Measurements from ENCODE around the gene RBM10.

RBM10 gene

GRCh38 chrX:47218920-47219815 is 74.1 kb downstream of the RBM10 start:
- DNase-seq = peak; percentile 57

DNA sequence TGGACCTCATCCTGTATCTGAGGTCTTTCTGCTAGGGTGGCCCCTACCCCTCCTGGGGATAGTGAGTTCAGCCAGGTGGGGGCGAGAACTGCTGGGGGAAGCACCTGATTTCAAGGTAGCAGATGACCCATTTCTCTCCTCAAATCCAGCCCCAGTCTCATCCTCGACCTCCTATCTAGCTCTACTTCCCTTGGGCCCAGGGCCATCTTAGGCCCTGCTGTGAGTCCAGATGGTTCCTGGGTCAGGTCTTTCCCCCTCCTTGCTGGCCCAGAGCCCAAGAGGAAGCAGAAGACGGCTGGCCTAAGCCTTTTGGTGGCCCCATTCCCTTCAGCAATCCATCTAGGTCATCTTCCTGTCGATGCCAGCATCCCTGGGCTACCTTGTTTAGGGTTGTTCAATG is 76.7 kb downstream of the RBM10 start:
- no peak for DNase-seq

DNA sequence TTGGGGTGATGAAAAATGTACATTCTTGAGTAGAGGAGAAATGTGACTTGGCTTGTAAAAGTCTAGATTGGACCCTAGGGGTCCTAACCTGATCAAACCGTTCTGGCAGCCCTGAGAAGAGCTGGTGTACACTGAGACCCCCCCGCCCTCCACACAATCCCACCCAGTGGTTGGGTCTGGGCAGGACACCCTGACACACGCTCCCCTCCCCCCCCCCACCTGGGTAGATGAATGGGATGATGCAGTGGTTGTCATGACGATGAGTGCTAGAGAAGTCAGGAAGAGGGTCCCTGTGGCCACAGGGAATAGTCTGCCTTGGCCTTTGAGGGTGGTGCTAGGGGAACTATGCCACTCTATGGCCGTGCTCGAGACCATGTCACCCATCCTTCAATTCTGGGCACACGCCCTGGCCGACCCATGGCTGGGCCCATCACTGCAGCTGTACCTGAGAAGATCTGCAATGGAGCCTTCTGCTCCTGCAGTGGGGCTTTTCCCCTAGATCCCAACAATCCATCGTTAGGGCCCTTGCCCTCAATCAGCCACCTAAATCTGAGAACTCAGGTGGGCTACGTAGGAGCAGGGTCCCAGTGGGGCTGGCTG is 77.8 kb downstream of the RBM10 start:
- DNase-seq = no peak

- DNase-seq = no peak
These were observed 78.6 kb downstream of the RBM10 start for GRCh38 chrX:47223476-47224250.

DNA sequence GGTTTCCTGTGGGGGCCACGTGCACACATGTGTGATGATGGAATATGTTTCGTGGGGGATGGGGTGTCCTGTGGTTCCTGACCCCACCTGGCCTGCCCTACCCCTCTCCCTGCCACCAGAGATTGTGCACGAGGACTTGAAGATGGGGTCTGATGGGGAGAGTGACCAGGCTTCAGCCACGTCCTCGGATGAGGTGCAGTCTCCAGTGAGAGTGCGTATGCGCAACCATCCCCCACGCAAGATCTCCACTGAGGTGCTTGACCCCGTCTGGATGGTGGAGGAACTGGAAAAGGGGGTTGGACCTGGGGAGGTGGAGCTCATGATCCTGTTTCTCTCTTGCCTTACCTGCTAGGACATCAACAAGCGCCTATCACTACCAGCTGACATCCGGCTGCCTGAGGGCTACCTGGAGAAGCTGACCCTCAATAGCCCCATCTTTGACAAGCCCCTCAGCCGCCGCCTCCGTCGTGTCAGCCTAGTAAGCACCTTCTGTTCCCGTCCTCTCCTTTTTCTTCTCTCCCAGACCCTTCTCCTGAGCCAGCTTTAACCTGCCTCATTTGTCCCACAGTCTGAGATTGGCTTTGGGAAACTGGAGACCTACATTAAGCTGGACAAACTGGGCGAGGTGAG is 79.4 kb downstream of the RBM10 start:
- no peak for DNase-seq

DNA sequence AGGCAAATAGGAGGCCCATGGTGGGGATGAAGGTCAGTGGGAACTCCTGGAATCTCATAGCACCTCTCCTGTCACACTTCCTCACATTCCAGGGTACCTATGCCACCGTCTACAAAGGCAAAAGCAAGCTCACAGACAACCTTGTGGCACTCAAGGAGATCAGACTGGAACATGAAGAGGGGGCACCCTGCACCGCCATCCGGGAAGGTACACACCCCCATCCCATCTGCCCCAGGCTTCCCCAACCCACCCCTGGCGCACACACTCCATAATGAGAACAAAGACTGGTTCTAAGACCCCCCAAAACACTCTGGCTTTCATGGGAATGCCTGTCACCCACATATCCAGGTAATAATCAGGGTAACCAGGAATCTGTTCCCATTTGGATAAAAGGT is 79.9 kb downstream of the RBM10 start:
- no peak for DNase-seq

DNA sequence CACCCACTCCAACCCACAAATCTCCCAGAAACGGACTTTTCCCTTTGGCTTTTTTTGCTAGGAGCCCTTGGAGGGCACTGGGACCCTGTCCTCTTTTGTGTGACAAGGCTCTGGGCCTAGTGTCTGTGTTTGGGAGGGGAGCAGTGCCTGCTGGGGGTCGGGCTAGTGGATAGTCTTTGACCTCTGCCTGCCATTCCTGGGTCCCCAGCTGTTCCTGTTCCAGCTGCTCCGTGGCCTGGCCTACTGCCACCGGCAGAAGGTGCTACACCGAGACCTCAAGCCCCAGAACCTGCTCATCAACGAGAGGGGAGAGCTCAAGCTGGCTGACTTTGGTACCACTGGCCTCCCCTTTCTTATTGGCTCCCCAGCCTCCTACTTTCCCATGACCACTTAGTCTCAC is 81.0 kb downstream of the RBM10 start:
- DNase-seq = no peak

GRCh38 chrX:47226531-47227333 is 81.7 kb downstream of the RBM10 start:
- DNase-seq = no peak

GRCh38 chrX:47227334-47227583 is 82.2 kb downstream of the RBM10 start:
- DNase-seq = no peak

GRCh38 chrX:47228550-47229270 is 83.7 kb downstream of the RBM10 start:
- DNase-seq = no peak

GRCh38 chrX:47229427-47229826 is 84.4 kb downstream of the RBM10 start:
- no peak for DNase-seq

- no peak for DNase-seq
These were observed 85.3 kb downstream of the RBM10 start for GRCh38 chrX:47230136-47230868.

GRCh38 chrX:47231167-47231566 is 86.1 kb downstream of the RBM10 start:
- no peak for DNase-seq

DNA sequence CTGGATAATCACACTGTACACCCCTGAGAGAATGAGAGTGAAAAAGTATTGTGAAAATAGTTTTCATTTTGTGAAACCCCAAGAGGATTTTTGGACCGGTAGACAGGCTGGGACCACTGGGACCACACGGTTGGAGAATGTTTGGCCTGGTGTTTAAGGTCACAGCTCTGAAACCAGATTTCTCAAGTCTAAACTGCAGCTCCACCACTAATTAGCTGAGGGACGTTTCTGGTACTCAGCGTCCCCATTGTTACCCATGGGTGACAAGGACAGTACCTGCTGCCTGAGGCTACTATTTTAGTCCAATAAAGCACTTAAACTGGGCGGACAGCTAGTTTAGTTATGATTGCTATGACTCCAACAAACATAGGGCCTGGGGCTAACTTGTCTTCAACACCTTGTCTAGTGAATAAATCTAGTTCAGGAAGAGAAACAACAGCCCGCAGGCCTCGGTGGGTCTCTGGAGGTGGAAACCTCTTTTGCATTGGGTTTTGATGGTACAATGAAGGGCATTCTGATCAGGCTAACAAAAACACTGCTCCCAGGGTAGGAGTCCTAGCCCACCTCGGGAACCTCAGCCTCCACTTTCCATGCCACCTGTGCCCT is 87.3 kb downstream of the RBM10 start:
- no peak for DNase-seq

DNA sequence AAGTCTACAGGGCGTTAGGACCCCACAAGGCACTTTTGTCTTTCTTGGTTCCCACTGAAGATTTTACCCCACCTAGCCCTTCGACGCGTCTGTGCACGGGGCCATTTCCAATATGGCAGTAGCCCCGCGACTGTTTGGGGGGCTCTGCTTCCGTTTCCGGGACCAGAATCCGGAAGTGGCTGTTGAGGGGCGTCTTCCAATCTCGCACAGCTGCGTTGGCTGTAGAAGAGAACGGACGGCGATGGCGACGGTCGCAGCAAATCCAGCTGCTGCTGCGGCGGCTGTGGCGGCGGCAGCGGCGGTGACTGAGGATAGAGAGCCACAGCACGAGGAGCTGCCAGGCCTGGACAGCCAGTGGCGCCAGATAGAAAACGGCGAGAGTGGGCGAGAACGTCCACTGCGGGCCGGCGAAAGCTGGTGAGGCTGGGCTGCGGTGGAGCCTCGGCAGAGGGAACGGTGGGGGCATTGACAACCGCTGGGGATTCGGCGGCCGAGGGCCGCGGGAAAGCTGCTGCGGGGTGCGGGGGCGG is 87.8 kb downstream of the RBM10 start, which contains the start of gene USP11:
Gene USP11, plus strand, starts transcription at position 207 of the 530 bp plus-strand sequence. Its CDS starts 35 bp downstream, at position 242.
- DNase-seq = no peak

GRCh38 chrX:47233333-47234113 is 88.5 kb downstream of the RBM10 start:
- DNase-seq = peak; percentile 95

DNA sequence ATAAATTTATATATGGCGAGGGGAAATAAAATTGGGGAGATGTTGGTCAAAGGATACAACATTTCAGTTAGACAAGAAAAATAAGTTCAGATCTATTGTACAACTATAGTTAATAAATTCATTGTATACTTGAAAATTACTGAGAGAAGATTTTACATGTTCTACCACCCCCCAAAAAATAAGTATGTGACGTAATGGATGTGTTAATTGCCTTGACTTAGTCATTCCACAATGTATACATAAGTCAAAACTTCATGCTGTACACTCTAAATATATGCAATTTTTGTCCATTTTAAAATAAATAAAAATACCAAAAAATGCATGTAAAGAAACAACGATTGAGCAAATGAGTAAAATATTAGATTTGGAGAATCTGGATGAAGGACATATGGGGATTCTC is 89.6 kb downstream of the RBM10 start:
- DNase-seq = peak; percentile 12

DNA sequence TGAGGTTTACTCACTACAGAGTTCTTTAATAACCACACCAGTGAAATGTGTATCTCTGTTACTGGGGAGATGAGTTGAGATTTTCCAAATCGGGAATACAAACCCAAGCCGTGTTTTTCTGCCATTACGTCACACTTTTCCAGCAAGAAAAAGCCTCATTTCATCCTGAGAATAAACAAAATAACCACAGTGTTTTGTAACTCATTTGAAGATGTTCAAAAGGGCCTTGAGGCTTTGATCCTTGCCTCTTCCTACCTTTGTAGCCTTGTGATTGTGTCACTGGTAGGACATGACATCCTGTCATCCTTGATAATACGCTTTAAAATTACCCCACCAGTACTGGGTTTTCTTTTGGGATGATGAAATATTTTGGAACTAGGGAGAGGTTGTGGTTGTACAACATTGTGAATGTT is 90.7 kb downstream of the RBM10 start:
- peak; percentile 12 for DNase-seq
